Measurements from ENCODE around the gene CBARP. TPM values are rescaled to one million over a fixed set of nuclear protein-coding genes. Genes with fewer than 3 reads are reported as not detected.

CBARP gene
- total and polyA plus RNA-seq, 2 of the 13 experiments (the other 11 are each of a cell fraction or from before 2014, with no cell fraction given): 1.2 to 1.4 TPM

DNA sequence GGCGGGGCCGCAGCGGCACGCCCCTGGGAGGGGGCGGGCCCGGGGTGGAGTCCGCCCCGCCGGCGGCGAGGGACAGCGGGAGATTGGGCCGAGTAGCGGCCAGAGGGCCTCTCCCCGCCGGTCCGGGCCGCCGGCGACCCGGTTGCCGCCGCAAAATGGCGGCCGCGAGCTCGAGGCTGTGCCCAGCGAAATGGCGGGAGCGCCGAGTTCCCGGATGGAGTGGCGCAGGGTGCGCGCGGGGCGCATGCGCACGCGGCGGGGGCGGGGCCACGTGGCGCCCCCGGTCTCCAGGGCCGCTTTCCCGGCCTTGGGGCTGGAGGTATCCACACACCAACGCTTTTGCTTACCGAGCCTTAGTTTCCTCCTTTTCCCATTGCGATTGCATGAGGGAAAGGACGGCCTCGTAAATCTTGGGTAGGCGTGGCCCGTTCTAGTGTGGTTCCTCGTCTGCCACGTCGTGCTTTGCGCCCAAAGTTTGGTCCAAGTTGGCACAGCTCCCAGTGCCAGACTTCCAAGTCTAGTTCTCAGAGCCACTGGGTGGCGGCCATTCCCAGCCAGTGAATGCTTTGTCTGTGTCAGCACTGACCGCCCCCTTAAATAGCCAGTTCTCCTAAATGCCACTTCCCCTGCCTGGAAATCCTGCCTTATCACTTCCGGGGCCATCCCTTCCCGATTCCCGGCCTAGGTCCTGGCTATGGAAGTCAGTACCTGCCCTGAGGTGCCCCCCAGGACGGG is 31.8 kb upstream of the CBARP start (continued):
- TF ChIP-seq HMG20A (CRISPR knock-in tag; IDR thresholded peaks at IDR 0.05; ENCODE audit: borderline replicate concordance): no peak
- TF ChIP-seq ISX (CRISPR knock-in tag; conservative IDR thresholded peaks at IDR 0.05): no peak
- no peak for TF ChIP-seq XBP1 (CRISPR knock-in tag; IDR thresholded peaks at IDR 0.05)
- TF ChIP-seq ZNF614 (CRISPR knock-in tag; IDR thresholded peaks at IDR 0.05; ENCODE audit: borderline replicate concordance): no peak
- TF ChIP-seq ARNTL (CRISPR knock-in tag; IDR thresholded peaks at IDR 0.05): peak; percentile 3; the same call in 1 of the 2 replicates
- TF ChIP-seq ELF3 (CRISPR knock-in tag; IDR thresholded peaks at IDR 0.05): no peak; the same call in 1 of the 2 replicates
- TF ChIP-seq, protein P1, sequence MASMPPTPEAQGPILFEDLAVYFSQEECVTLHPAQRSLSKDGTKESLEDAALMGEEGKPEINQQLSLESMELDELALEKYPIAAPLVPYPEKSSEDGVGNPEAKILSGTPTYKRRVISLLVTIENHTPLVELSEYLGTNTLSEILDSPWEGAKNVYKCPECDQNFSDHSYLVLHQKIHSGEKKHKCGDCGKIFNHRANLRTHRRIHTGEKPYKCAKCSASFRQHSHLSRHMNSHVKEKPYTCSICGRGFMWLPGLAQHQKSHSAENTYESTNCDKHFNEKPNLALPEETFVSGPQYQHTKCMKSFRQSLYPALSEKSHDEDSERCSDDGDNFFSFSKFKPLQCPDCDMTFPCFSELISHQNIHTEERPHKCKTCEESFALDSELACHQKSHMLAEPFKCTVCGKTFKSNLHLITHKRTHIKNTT (CRISPR knock-in tag; IDR thresholded peaks at IDR 0.05): no peak
- TF ChIP-seq CEBPG (CRISPR knock-in tag; IDR thresholded peaks at IDR 0.05): no peak
- no peak for TF ChIP-seq ZNF850 (CRISPR knock-in tag; conservative IDR thresholded peaks at IDR 0.05)
- TF ChIP-seq NCOA1 (CRISPR knock-in tag; IDR thresholded peaks at IDR 0.05): peak; percentile 81; the same call in 1 of the 2 replicates
- TF ChIP-seq TEAD2 (CRISPR knock-in tag; IDR thresholded peaks at IDR 0.05): no peak
- TF ChIP-seq ZNF337 (CRISPR knock-in tag; IDR thresholded peaks at IDR 0.05; ENCODE audit: borderline replicate concordance, low read depth): no peak
- no peak; the same call in 1 of the 2 replicates for TF ChIP-seq FOXA3 (CRISPR knock-in tag; IDR thresholded peaks at IDR 0.05)
- TF ChIP-seq ZNF24 (IDR thresholded peaks at IDR 0.05): 0 out of 2 replicates have a peak, but pooled peaks have one; percentile 9
- no peak for TF ChIP-seq SRSF1 (optimal IDR thresholded peaks at IDR 0.05; ENCODE audit: low read depth, low read length)
- TF ChIP-seq, protein P2, sequence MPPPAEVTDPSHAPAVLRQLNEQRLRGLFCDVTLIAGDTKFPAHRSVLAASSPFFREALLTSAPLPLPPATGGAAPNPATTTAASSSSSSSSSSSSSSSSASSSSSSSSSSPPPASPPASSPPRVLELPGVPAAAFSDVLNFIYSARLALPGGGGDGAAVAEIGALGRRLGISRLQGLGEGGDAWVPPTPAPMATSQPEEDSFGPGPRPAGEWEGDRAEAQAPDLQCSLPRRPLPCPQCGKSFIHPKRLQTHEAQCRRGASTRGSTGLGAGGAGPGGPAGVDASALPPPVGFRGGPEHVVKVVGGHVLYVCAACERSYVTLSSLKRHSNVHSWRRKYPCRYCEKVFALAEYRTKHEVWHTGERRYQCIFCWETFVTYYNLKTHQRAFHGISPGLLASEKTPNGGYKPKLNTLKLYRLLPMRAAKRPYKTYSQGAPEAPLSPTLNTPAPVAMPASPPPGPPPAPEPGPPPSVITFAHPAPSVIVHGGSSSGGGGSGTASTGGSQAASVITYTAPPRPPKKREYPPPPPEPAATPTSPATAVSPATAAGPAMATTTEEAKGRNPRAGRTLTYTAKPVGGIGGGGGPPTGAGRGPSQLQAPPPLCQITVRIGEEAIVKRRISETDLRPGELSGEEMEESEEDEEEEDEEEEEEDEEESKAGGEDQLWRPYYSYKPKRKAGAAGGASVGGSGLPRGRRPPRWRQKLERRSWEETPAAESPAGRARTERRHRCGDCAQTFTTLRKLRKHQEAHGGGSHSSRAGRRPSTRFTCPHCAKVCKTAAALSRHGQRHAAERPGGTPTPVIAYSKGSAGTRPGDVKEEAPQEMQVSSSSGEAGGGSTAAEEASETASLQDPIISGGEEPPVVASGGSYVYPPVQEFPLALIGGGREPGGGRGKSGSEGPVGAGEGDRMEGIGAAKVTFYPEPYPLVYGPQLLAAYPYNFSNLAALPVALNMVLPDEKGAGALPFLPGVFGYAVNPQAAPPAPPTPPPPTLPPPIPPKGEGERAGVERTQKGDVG (CRISPR knock-in tag; IDR thresholded peaks at IDR 0.05; ENCODE audit: borderline replicate concordance): no peak
- peak; percentile 96; the same call in 1 of the 2 replicates for TF ChIP-seq CREBL2 (CRISPR knock-in tag; IDR thresholded peaks at IDR 0.05; ENCODE audit: borderline replicate concordance)
- TF ChIP-seq, protein P3, sequence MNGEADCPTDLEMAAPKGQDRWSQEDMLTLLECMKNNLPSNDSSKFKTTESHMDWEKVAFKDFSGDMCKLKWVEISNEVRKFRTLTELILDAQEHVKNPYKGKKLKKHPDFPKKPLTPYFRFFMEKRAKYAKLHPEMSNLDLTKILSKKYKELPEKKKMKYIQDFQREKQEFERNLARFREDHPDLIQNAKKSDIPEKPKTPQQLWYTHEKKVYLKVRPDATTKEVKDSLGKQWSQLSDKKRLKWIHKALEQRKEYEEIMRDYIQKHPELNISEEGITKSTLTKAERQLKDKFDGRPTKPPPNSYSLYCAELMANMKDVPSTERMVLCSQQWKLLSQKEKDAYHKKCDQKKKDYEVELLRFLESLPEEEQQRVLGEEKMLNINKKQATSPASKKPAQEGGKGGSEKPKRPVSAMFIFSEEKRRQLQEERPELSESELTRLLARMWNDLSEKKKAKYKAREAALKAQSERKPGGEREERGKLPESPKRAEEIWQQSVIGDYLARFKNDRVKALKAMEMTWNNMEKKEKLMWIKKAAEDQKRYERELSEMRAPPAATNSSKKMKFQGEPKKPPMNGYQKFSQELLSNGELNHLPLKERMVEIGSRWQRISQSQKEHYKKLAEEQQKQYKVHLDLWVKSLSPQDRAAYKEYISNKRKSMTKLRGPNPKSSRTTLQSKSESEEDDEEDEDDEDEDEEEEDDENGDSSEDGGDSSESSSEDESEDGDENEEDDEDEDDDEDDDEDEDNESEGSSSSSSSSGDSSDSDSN (CRISPR knock-in tag; IDR thresholded peaks at IDR 0.05): peak; percentile 9; the same call in 1 of the 2 replicates
- TF ChIP-seq SALL1 (CRISPR knock-in tag; IDR thresholded peaks at IDR 0.05): peak; percentile 64; the same call in 1 of the 2 replicates
- TF ChIP-seq, protein P4, sequence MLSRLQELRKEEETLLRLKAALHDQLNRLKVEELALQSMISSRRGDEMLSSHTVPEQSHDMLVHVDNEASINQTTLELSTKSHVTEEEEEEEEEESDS (CRISPR knock-in tag; IDR thresholded peaks at IDR 0.05; ENCODE audit: borderline replicate concordance): no peak
- TF ChIP-seq ZSCAN31 (CRISPR knock-in tag; IDR thresholded peaks at IDR 0.05; ENCODE audit: low read depth): no peak; the same call in none of the 2 replicates
- no peak for TF ChIP-seq SMAD9 (CRISPR knock-in tag; IDR thresholded peaks at IDR 0.05)
- TF ChIP-seq PAF1 (CRISPR knock-in tag; IDR thresholded peaks at IDR 0.05): 0 out of 2 replicates have a peak, but pooled peaks have one; percentile 26
- no peak for TF ChIP-seq U2AF1 (optimal IDR thresholded peaks at IDR 0.05; ENCODE audit: low read depth, low read length)
- TF ChIP-seq ZNF17 (CRISPR knock-in tag; IDR thresholded peaks at IDR 0.05): no peak
